ENCODE measurements around the gene TPSG1.

The TPSG1 gene

DNA sequence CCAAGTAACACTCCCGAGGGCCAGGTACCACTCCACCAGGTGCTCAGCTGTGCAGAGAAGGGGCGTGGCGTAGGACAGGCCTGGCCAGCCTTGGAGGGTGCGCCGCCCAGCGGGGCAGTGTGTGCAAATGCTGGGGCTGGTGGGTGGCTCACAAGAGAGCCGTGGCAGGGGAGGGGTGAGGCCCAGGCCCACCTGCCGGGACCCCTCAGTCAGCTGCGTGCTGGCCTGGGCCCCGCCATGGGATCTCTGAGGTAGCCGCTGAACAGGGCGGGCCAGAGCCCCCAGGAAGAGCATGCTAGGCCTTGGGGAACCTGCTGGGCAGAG lies 8.8 kb downstream of the TPSG1 start:
- Histone ChIP-seq H3K27ac (replicated peaks) (no peak overlapping the region), H3K4me3 (replicated peaks; ENCODE audit: insufficient read depth, low read length) (no peak overlapping the region), H3K27me3 (ENCODE audit: insufficient read depth, poor library complexity, severe bottlenecking) (no peaks in the 10 kb centered on the region)
- no peak for DNase-seq (ENCODE audit: low read depth in 1 of 2, low spot score in 1 of 2)
- TF ChIP-seq POLR2AphosphoS5 (IDR thresholded peaks at IDR 0.05; ENCODE audit: low read depth) = no peak
- TF ChIP-seq, protein P1, sequence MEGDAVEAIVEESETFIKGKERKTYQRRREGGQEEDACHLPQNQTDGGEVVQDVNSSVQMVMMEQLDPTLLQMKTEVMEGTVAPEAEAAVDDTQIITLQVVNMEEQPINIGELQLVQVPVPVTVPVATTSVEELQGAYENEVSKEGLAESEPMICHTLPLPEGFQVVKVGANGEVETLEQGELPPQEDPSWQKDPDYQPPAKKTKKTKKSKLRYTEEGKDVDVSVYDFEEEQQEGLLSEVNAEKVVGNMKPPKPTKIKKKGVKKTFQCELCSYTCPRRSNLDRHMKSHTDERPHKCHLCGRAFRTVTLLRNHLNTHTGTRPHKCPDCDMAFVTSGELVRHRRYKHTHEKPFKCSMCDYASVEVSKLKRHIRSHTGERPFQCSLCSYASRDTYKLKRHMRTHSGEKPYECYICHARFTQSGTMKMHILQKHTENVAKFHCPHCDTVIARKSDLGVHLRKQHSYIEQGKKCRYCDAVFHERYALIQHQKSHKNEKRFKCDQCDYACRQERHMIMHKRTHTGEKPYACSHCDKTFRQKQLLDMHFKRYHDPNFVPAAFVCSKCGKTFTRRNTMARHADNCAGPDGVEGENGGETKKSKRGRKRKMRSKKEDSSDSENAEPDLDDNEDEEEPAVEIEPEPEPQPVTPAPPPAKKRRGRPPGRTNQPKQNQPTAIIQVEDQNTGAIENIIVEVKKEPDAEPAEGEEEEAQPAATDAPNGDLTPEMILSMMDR (IDR thresholded peaks at IDR 0.05; ENCODE audit: insufficient read depth, low read length) = no peak
- no peak for TF ChIP-seq GABPA (IDR thresholded peaks at IDR 0.05; ENCODE audit: low read depth)
- TF ChIP-seq, protein P2, sequence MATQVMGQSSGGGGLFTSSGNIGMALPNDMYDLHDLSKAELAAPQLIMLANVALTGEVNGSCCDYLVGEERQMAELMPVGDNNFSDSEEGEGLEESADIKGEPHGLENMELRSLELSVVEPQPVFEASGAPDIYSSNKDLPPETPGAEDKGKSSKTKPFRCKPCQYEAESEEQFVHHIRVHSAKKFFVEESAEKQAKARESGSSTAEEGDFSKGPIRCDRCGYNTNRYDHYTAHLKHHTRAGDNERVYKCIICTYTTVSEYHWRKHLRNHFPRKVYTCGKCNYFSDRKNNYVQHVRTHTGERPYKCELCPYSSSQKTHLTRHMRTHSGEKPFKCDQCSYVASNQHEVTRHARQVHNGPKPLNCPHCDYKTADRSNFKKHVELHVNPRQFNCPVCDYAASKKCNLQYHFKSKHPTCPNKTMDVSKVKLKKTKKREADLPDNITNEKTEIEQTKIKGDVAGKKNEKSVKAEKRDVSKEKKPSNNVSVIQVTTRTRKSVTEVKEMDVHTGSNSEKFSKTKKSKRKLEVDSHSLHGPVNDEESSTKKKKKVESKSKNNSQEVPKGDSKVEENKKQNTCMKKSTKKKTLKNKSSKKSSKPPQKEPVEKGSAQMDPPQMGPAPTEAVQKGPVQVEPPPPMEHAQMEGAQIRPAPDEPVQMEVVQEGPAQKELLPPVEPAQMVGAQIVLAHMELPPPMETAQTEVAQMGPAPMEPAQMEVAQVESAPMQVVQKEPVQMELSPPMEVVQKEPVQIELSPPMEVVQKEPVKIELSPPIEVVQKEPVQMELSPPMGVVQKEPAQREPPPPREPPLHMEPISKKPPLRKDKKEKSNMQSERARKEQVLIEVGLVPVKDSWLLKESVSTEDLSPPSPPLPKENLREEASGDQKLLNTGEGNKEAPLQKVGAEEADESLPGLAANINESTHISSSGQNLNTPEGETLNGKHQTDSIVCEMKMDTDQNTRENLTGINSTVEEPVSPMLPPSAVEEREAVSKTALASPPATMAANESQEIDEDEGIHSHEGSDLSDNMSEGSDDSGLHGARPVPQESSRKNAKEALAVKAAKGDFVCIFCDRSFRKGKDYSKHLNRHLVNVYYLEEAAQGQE (IDR thresholded peaks at IDR 0.05; ENCODE audit: insufficient replicate concordance, low read depth) = no peak
- no peak for TF ChIP-seq SPI1 (IDR thresholded peaks at IDR 0.05; ENCODE audit: borderline replicate concordance, low read depth)

DNA sequence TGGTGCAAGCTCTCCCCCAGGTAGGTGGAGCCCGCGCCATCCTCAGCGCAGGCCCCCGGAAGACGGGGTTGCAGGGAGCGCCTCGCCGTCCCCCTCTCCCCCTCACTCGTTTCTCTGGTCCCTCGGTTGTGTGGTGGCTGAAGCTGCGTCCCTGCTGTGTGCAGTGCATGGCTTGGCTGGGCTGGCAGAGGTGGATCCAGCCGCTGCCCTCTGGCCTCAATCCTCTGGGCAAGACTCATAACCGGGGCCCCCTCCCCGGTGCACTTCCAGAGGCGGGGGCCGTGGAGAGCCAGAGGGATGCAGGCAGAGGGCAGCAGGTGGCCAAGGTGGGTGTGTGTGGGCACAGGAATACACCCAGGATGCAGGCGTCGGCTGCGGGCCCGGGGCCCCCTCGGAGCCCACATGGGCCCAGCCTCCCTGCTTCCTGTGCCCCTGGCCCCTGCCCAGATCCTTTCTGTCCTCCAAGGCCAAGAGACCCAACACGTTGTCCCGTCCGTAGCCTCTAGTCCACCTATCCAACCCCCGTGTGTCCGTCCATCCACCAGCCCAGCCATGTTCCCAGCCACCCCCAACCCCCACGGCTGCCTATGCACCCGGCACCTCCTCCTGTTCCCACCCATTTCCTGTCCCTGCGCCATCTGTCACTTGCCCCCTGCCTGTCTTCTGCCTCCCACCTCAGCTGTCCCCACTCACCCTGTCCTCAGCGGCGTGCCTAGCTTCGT lies 9.3 kb downstream of the TPSG1 start:
- Histone ChIP-seq H3K27me3 (ENCODE audit: insufficient read depth, poor library complexity, severe bottlenecking) (no peaks in the 10 kb centered on the region), H3K4me3 (replicated peaks; ENCODE audit: insufficient read depth, low read length) (no peak overlapping the region), H3K27ac (replicated peaks) (no peak overlapping the region)
- no peak for DNase-seq (ENCODE audit: low read depth in 1 of 2, low spot score in 1 of 2)
- TF ChIP-seq, protein P2 (IDR thresholded peaks at IDR 0.05; ENCODE audit: insufficient replicate concordance, low read depth) = no peak
- TF ChIP-seq GABPA (IDR thresholded peaks at IDR 0.05; ENCODE audit: low read depth) = no peak
- no peak for TF ChIP-seq SPI1 (IDR thresholded peaks at IDR 0.05; ENCODE audit: borderline replicate concordance, low read depth)
- no peak for TF ChIP-seq POLR2AphosphoS5 (IDR thresholded peaks at IDR 0.05; ENCODE audit: low read depth)
- TF ChIP-seq, protein P1 (IDR thresholded peaks at IDR 0.05; ENCODE audit: insufficient read depth, low read length) = no peak

DNA sequence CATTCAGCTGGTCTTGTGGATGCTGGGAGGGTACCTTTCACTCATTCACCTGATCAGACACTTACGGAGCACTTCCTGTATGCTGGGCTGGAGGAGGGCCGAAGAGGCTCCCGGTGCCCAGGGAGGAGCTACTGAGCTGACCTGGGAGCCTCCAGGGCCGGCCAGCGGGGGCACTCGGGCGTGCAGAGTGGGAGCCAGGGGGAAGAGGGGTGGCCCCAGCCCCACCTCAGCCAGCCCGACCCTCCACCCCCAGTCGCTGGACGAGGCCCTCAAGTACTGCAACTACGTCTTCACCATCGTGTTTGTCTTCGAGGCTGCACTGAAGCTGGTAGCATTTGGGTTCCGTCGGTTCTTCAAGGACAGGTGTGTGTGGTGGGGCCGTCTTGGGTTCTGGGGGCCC lies 10.3 kb downstream of the TPSG1 start:
- H3K27ac ChIP-seq (replicated peaks) = no peak overlapping the region
- H3K27me3 ChIP-seq (ENCODE audit: insufficient read depth, poor library complexity, severe bottlenecking) = no peaks in the 10 kb centered on the region
- H3K4me3 ChIP-seq (replicated peaks; ENCODE audit: insufficient read depth, low read length) = no peak overlapping the region
- no peak for DNase-seq (ENCODE audit: low read depth in 1 of 2, low spot score in 1 of 2)
- TF ChIP-seq, protein P1 (IDR thresholded peaks at IDR 0.05; ENCODE audit: insufficient read depth, low read length) = no peak
- TF ChIP-seq POLR2AphosphoS5 (IDR thresholded peaks at IDR 0.05; ENCODE audit: low read depth) (no peak), GABPA (IDR thresholded peaks at IDR 0.05; ENCODE audit: low read depth) (no peak), SPI1 (IDR thresholded peaks at IDR 0.05; ENCODE audit: borderline replicate concordance, low read depth) (no peak)
- TF ChIP-seq, protein P2 (IDR thresholded peaks at IDR 0.05; ENCODE audit: insufficient replicate concordance, low read depth) = no peak

All from HL-60 (cell line).